ENCODE measurements around the gene EDDM13.
"Not testable (repeated sequence)": the region's sequence is repeated elsewhere in the genome, so short reads cannot be mapped to it uniquely, and the experiment has no call there.

Gene EDDM13

GRCh38 chr19:56253737-56254136 lies 18.8 kb upstream of the EDDM13 start:
- Histone ChIP-seq H3K4me1 (ENCODE audit: control insufficient read depth, low read length) (peaks cover 3% of the 10 kb centered on the region), H3K9me3 (ENCODE audit: control insufficient read depth, insufficient read depth, low read length) (peaks cover 8% of the 10 kb centered on the region), H3K27ac (ENCODE audit: low read depth, low read length) (no peak overlapping the region), H3K79me2 (ENCODE audit: control insufficient read depth, low read length) (no peaks in the 10 kb centered on the region), H3K9me2 (replicated peaks; ENCODE audit: control insufficient read depth, low read length) (no peaks in the 10 kb centered on the region), H3K36me3 (ENCODE audit: control insufficient read depth, low read length) (no peaks in the 10 kb centered on the region), H3K27me3 (ENCODE audit: control insufficient read depth, low read length) (no peaks in the 10 kb centered on the region), H3K4me2 (ENCODE audit: low read length) (no peak overlapping the region), H3F3A (ENCODE audit: control insufficient read depth, insufficient read depth) (no peaks in the 10 kb centered on the region), H3K4me3 (ENCODE audit: low read length) (no peak overlapping the region), H4K20me1 (ENCODE audit: control insufficient read depth, insufficient read depth, low read depth, low read length) (no peaks in the 10 kb centered on the region)
- TF ChIP-seq CTCF (IDR thresholded peaks at IDR 0.05; ENCODE audit: low read depth, low read length, poor library complexity, severe bottlenecking), result peak; percentile 38
- no peak for TF ChIP-seq EZH2phosphoT487 (IDR thresholded peaks at IDR 0.05; ENCODE audit: borderline replicate concordance, low read length)

GRCh38 chr19:56258272-56258671 lies 14.3 kb upstream of the EDDM13 start:
- no peaks in the 10 kb centered on the region for H3K9me2 ChIP-seq (replicated peaks; ENCODE audit: control insufficient read depth, low read length)
- TF ChIP-seq EZH2phosphoT487 (IDR thresholded peaks at IDR 0.05; ENCODE audit: borderline replicate concordance, low read length), result no peak

GRCh38 chr19:56261145-56261544 lies 11.4 kb upstream of the EDDM13 start:
- no peaks in the 10 kb centered on the region for H3K79me2 ChIP-seq (ENCODE audit: control insufficient read depth, low read length)
- TF ChIP-seq EZH2phosphoT487 (IDR thresholded peaks at IDR 0.05; ENCODE audit: borderline replicate concordance, low read length), result no peak
- TF ChIP-seq CTCF (IDR thresholded peaks at IDR 0.05; ENCODE audit: low read depth, low read length, poor library complexity, severe bottlenecking), result no peak
- no peak overlapping the region for H3K27ac ChIP-seq (ENCODE audit: low read depth, low read length)
- no peak overlapping the region for H3K4me2 ChIP-seq (ENCODE audit: low read length)
- no peaks in the 10 kb centered on the region for H3K36me3 ChIP-seq (ENCODE audit: control insufficient read depth, low read length)
- no peaks in the 10 kb centered on the region for H4K20me1 ChIP-seq (ENCODE audit: control insufficient read depth, insufficient read depth, low read depth, low read length)
- H3K4me3 ChIP-seq (ENCODE audit: low read length), result no peak overlapping the region
- H3K27me3 ChIP-seq (ENCODE audit: control insufficient read depth, low read length), result no peaks in the 10 kb centered on the region
- no peaks in the 10 kb centered on the region for H3K4me1 ChIP-seq (ENCODE audit: control insufficient read depth, low read length)
- H3F3A ChIP-seq (ENCODE audit: control insufficient read depth, insufficient read depth), result no peaks in the 10 kb centered on the region
- no peaks in the 10 kb centered on the region for H3K9me2 ChIP-seq (replicated peaks; ENCODE audit: control insufficient read depth, low read length)
- H3K9me3 ChIP-seq (ENCODE audit: control insufficient read depth, insufficient read depth, low read length), result no peaks in the 10 kb centered on the region

More at GRCh38 chr19:56258272-56258671, 14.3 kb upstream of the EDDM13 start:
- no peaks in the 10 kb centered on the region for H3K4me1 ChIP-seq (ENCODE audit: control insufficient read depth, low read length)
- H3K27ac ChIP-seq (ENCODE audit: low read depth, low read length), result no peak overlapping the region
- no peaks in the 10 kb centered on the region for H4K20me1 ChIP-seq (ENCODE audit: control insufficient read depth, insufficient read depth, low read depth, low read length)
- H3K4me3 ChIP-seq (ENCODE audit: low read length), result no peak overlapping the region
- no peaks in the 10 kb centered on the region for H3K79me2 ChIP-seq (ENCODE audit: control insufficient read depth, low read length)
- no peaks in the 10 kb centered on the region for H3K36me3 ChIP-seq (ENCODE audit: control insufficient read depth, low read length)
- no peaks in the 10 kb centered on the region for H3F3A ChIP-seq (ENCODE audit: control insufficient read depth, insufficient read depth)
- no peaks in the 10 kb centered on the region for H3K27me3 ChIP-seq (ENCODE audit: control insufficient read depth, low read length)
- H3K9me3 ChIP-seq (ENCODE audit: control insufficient read depth, insufficient read depth, low read length), result no peaks in the 10 kb centered on the region
- no peak overlapping the region for H3K4me2 ChIP-seq (ENCODE audit: low read length)

GRCh38 chr19:56261932-56262331 lies 10.6 kb upstream of the EDDM13 start:
- not testable (repeated sequence) for H3K4me3 ChIP-seq (ENCODE audit: low read length); H3K9me3 ChIP-seq (ENCODE audit: control insufficient read depth, insufficient read depth, low read length); H3K27ac ChIP-seq (ENCODE audit: low read depth, low read length)

More at GRCh38 chr19:56261932-56262331, 10.6 kb upstream of the EDDM13 start:
- not testable (repeated sequence) for H3K27me3 ChIP-seq (ENCODE audit: control insufficient read depth, low read length); H3K9me2 ChIP-seq (replicated peaks; ENCODE audit: control insufficient read depth, low read length); H3K36me3 ChIP-seq (ENCODE audit: control insufficient read depth, low read length); H3F3A ChIP-seq (ENCODE audit: control insufficient read depth, insufficient read depth); H3K4me1 ChIP-seq (ENCODE audit: control insufficient read depth, low read length); H4K20me1 ChIP-seq (ENCODE audit: control insufficient read depth, insufficient read depth, low read depth, low read length); H3K79me2 ChIP-seq (ENCODE audit: control insufficient read depth, low read length); H3K4me2 ChIP-seq (ENCODE audit: low read length)

Measured in DOHH2 (cell line).